Measurements from ENCODE around the gene BEX2.
"Not testable (repeated sequence)": the region's sequence is repeated elsewhere in the genome, so short reads cannot be mapped to it uniquely, and the experiment has no call there.

BEX2 gene

GRCh38 chrX:103305666-103306065 is 5.1 kb downstream of the BEX2 start:
- not testable (repeated sequence) for H3K36me3 Mint-ChIP-seq (ENCODE audit: low read depth); H3K9me3 Mint-ChIP-seq; H3K4me1 Mint-ChIP-seq (ENCODE audit: low read depth); H3K27ac Mint-ChIP-seq; H3K27me3 Mint-ChIP-seq; H3K4me3 Mint-ChIP-seq

GRCh38 chrX:103304705-103305104 is 6.1 kb downstream of the BEX2 start:
- H3K9me3 Mint-ChIP-seq = no peaks in the 10 kb centered on the region
- H3K4me1 Mint-ChIP-seq (ENCODE audit: low read depth) = peaks cover 8% of the 10 kb centered on the region
- H3K36me3 Mint-ChIP-seq (ENCODE audit: low read depth) = peaks cover 2% of the 10 kb centered on the region
- H3K4me3 Mint-ChIP-seq = no peak overlapping the region
- H3K27ac Mint-ChIP-seq = no peak overlapping the region
- H3K27me3 Mint-ChIP-seq = no peaks in the 10 kb centered on the region

- Mint-ChIP-seq H3K36me3 (ENCODE audit: low read depth) (no peaks in the 10 kb centered on the region), H3K4me3 (no peak overlapping the region), H3K4me1 (ENCODE audit: low read depth) (no peaks in the 10 kb centered on the region), H3K27ac (no peak overlapping the region), H3K27me3 (no peaks in the 10 kb centered on the region), H3K9me3 (no peaks in the 10 kb centered on the region)
Measured at GRCh38 chrX:103293118-103293517, 17.7 kb downstream of the BEX2 start.

DNA sequence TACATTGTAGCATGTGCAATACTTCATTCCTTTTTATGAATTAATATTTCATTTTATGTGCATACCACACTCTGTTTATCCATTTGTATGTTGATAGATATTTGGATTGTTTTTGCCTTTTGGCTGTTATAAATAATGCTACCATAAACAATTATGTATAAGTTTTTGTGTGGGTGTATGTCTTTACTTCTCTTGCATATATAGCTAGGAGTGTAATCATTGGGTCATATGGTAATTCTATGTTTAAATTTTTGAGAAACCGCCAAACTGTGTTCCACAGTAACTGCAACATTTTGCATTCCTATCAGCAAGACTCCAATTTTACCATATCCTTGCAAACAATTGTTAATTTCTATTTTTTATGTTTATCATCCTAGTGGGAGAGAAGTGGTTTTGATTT is 31.2 kb downstream of the BEX2 start:
- Mint-ChIP-seq H3K4me3 (no peak overlapping the region), H3K9me3 (no peaks in the 10 kb centered on the region), H3K4me1 (ENCODE audit: low read depth) (peaks cover 5% of the 10 kb centered on the region), H3K27me3 (peaks cover 41% of the 10 kb centered on the region), H3K36me3 (ENCODE audit: low read depth) (no peaks in the 10 kb centered on the region), H3K27ac (no peak overlapping the region)

- Mint-ChIP-seq H3K9me3 (no peaks in the 10 kb centered on the region), H3K27me3 (peaks cover 48% of the 10 kb centered on the region), H3K27ac (no peak within 1 kb of the TSS)
Measured at GRCh38 chrX:103276581-103277002, 34.2 kb downstream of the BEX2 start, which contains the start of gene TCEAL5. TSS of gene TCEAL5 (minus strand) at chrX:103276750. CDS start at chrX:103274563, 2,187 bp downstream.

GRCh38 chrX:103275947-103276567 is 34.7 kb downstream of the BEX2 start:
- Mint-ChIP-seq H3K4me3 (peak overlapping the region; percentile 60), H3K9me3 (no peaks in the 10 kb centered on the region), H3K27ac (no peak overlapping the region), H3K36me3 (ENCODE audit: low read depth) (no peaks in the 10 kb centered on the region), H3K4me1 (ENCODE audit: low read depth) (peaks cover 5% of the 10 kb centered on the region), H3K27me3 (peaks cover 48% of the 10 kb centered on the region)

More at GRCh38 chrX:103276581-103277002, 34.2 kb downstream of the BEX2 start, which contains the start of gene TCEAL5:
- no peaks in the 10 kb centered on the region for H3K36me3 Mint-ChIP-seq (ENCODE audit: low read depth)
- H3K4me1 Mint-ChIP-seq (ENCODE audit: low read depth) = peaks cover 5% of the 10 kb centered on the region
- H3K4me3 Mint-ChIP-seq = peak within 1 kb of the TSS; percentile 60

DNA sequence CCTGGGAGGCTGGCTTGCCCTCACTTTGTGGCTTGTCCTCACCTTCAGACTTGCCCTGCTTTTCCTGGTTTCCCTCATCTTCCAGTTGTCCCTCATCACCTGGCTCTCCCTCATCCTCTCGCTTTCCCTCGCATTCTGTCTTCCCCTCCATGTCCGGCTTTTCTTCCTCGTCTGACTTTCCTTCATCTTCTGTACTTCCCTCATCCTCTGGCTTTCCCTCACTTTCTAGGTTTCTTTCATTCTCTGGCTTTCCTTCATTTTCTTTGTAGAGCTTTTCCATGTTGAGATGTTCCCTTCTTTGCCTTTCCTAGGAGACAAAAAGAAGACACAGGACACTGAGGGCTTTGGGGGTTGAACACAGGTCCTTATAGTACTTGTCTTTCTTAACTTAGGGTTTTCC is 36.5 kb downstream of the BEX2 start:
- Mint-ChIP-seq H3K4me3 (no peak overlapping the region), H3K36me3 (ENCODE audit: low read depth) (no peaks in the 10 kb centered on the region), H3K9me3 (no peaks in the 10 kb centered on the region), H3K27ac (no peak overlapping the region), H3K4me1 (ENCODE audit: low read depth) (peaks cover 5% of the 10 kb centered on the region), H3K27me3 (peaks cover 38% of the 10 kb centered on the region)
